Cardiac ventricle fibroblast (primary cell): Measurements from ENCODE around the gene SP140L. TPM values are rescaled to one million over a fixed set of nuclear protein-coding genes. Genes with fewer than 3 reads are reported as not detected.

Experiments used
- total RNA-seq: library from RNA; depleted of rRNA; stranded (reverse); fragments of >200 nt; gene quantifications from 2 replicates; pipeline ENCODE4 v1.2.3, GENCODE V29; 2015

Gene SP140L
- 5.8 and 7.1 TPM in 2 replicates for total RNA-seq

DNA sequence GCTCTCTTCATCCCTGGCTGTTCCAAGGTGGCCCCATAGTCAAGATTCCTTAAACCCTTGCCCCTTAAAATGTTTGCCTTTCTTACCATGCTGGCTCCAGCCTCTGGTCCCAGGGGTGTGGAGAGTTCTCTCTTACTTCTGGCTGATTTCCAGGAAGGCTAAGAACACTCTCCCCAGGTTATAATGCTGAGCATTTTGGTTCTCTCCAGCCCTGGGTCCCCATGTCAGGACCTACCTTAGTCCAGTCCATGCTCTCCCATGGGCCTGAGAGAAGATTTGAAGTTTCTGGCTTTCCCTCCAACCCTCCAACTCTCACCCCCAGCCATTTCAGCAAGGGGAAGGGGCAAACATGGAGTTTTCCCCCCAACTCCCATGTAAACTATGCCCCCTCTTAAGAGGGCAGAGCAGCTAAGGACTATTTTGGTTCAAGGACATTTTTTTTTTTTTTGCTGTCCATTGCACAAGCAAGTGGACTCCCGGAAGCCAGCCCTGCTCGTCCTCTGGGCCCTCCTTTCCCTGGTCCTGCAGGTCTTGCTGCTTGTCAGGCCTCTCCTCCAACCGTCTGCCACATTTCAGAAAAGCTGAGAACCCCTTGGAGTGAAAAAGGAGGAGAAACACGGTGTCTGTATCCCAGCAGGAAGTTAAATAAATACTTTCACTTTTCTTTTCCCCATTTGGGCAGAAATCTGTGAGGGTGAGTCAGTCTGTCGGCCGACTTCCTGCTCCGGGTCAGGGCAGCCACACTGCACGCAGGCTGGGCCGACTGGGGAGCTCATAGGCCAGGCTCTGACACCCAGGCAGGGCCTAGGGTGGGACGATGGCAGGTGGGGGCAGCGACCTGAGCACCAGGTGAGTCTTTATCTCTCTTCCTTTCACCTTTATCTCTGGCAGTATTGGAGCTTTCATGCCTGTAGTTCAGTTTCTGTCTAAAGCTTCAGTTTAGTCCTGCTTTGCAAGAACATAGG is at the start of gene SP140L:
Gene SP140L (plus strand): TSS at position 741 of the 965 bp plus-strand sequence. CDS start 77 bp downstream, at position 818.

DNA sequence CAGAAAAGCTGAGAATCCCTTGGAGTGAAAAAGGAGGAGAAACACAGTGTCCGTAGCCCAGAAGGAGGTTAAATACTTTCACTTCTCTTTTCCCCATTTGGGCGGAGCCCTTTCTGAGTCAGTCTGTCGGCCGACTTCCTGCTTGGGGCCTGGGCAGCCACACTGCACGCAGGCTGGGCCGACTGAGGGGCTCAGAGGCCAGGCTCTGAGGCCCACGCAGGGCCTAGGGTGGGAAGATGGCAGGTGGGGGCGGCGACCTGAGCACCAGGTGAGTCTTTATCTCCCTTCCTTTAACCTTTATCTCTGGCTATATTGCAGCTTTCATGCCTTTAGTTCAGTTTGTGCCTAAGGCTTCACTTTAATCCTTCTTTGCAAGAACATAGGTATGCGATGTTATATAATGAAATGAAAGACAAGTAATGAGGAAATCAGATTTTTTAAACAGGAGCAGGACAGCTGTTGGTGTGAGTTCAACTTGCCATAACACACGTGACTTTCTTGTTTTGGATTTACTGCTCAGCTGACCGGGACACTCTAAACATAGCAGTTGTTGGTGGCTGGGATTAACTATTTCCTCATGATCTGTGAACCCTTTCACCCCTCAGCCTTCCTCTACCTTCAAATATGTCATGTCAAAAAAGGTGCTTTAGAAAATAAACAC is 89.2 kb downstream of the SP140L start, which contains the start of gene SP100:
Gene SP100 (plus strand): TSS at position 141 of the 661 bp plus-strand sequence. CDS start 96 bp downstream, at position 237.

Other genes with a start within 250 kb of the SP140L start
- 7.7 and 15.4 TPM in 2 replicates for gene SP110, start 107.2 kb upstream of the SP140L start, total RNA-seq
- gene SP140, start 101.5 kb upstream of the SP140L start, total RNA-seq, result not detected in 2 replicates
- gene SP100, start 89.0 kb downstream of the SP140L start, total RNA-seq, result 78.8 and 88.2 TPM in 2 replicates